Astrocyte (in vitro differentiated cells and primary cell): ENCODE measurements around the gene DIO3. TPM values are rescaled to one million over a fixed set of nuclear protein-coding genes. Genes with fewer than 3 reads are reported as not detected.

Experiments used
- DNase-seq: peaks from one replicate; pipeline ENCODE4 v3.0.0-alpha.2; 2010; ENCODE audit warnings: low read depth
- FAIRE-seq: peaks from 2 replicates; lab custom pipeline; 2011; peaks lifted over from hg19 to GRCh38; lab: Jason Lieb, UNC
- H2AFZ ChIP-seq: 2 replicates; pipeline ENCODE4 v1.6.0; 2012; ENCODE audit warnings: low read depth, low read length, inconsistent platforms
- H3K27ac ChIP-seq: 2 replicates; pipeline ENCODE4 v1.5.1; 2011; ENCODE audit warnings: low read depth, low read length, inconsistent platforms
- H3K27me3 ChIP-seq: 2 replicates; pipeline ENCODE4 v1.6.0; 2011; ENCODE audit warnings: low read length, inconsistent platforms; ENCODE audit not compliant: insufficient read depth
- H3K36me3 ChIP-seq: 2 replicates; pipeline ENCODE4 v1.5.1; 2011; ENCODE audit warnings: low read length, inconsistent platforms; ENCODE audit not compliant: insufficient read depth
- H3K4me1 ChIP-seq: 2 replicates; pipeline ENCODE4 v1.5.1; 2011; ENCODE audit warnings: low read length, inconsistent platforms; ENCODE audit not compliant: insufficient read depth
- H3K4me2 ChIP-seq: 2 replicates; pipeline ENCODE4 v1.6.0; 2012; ENCODE audit warnings: low read length, inconsistent platforms
- H3K4me3 ChIP-seq: 2 replicates; pipeline ENCODE4 v1.5.1; 2011; ENCODE audit warnings: low read depth, mild to moderate bottlenecking, low read length, inconsistent platforms; ENCODE audit not compliant: insufficient read depth
- H3K79me2 ChIP-seq: 2 replicates; pipeline ENCODE4 v1.6.0; 2012; ENCODE audit warnings: mild to moderate bottlenecking, low read length, inconsistent platforms; ENCODE audit not compliant: insufficient read depth
- H3K9ac ChIP-seq: 2 replicates; pipeline ENCODE4 v1.6.0; 2012; ENCODE audit warnings: mild to moderate bottlenecking, low read length, inconsistent platforms
- H3K9me3 ChIP-seq: 2 replicates; pipeline ENCODE4 v1.5.1; 2012; ENCODE audit warnings: low read depth, mild to moderate bottlenecking, low read length, inconsistent platforms; ENCODE audit not compliant: insufficient read depth
- H4K20me1 ChIP-seq: 2 replicates; pipeline ENCODE4 v1.6.0; 2012; ENCODE audit warnings: low read length, inconsistent platforms; ENCODE audit not compliant: insufficient read depth
- H3K27ac Mint-ChIP-seq: one replicate; pipeline ENCODE4 v1.8.0; 2021; ENCODE audit warnings: mild to moderate bottlenecking, mixed read lengths; ENCODE audit not compliant: unreplicated experiment
- H3K27me3 Mint-ChIP-seq: one replicate; pipeline ENCODE4 v1.8.0; 2021; ENCODE audit warnings: low read depth, mixed read lengths; ENCODE audit not compliant: unreplicated experiment
- H3K36me3 Mint-ChIP-seq: one replicate; pipeline ENCODE4 v1.8.0; 2021; ENCODE audit warnings: low read depth, mixed read lengths; ENCODE audit not compliant: unreplicated experiment
- H3K4me1 Mint-ChIP-seq: one replicate; pipeline ENCODE4 v1.8.0; 2021; ENCODE audit warnings: low read depth, mixed read lengths; ENCODE audit not compliant: unreplicated experiment
- H3K4me3 Mint-ChIP-seq: one replicate; pipeline ENCODE4 v1.8.0; 2021; ENCODE audit warnings: mild to moderate bottlenecking, moderate library complexity, mixed read lengths; ENCODE audit not compliant: unreplicated experiment
- H3K9me3 Mint-ChIP-seq: one replicate; pipeline ENCODE4 v1.8.0; 2021; ENCODE audit warnings: mild to moderate bottlenecking, mixed read lengths; ENCODE audit not compliant: unreplicated experiment
- CTCF ChIP-seq: IDR thresholded peaks from 2 replicates; pipeline ENCODE4 v1.5.1; 2011; ENCODE audit warnings: low read depth, mild to moderate bottlenecking, inconsistent platforms, low read length, moderate library complexity; ENCODE audit not compliant: insufficient read depth
- EZH2 ChIP-seq: IDR thresholded peaks from 2 replicates; pipeline ENCODE4 v1.6.1; 2012; ENCODE audit warnings: mild to moderate bottlenecking, low read length, inconsistent platforms; ENCODE audit not compliant: insufficient read depth
- total RNA-seq: library from RNA; stranded (reverse); gene quantifications from 2 replicates; pipeline ENCODE4 v1.2.1, GENCODE V29; 2021

Gene DIO3
- total RNA-seq, 1 donor from 2014 or later: 0.79 TPM

- H3K4me2 ChIP-seq: no peak overlapping the region
- H3K4me3 ChIP-seq: no peak overlapping the region
- peaks cover 73% of the 10 kb centered on the region for H3K27me3 Mint-ChIP-seq
- H3K36me3 ChIP-seq: no peaks in the 10 kb centered on the region
- H3K4me1 ChIP-seq: no peaks in the 10 kb centered on the region
- no peaks in the 10 kb centered on the region for H3K4me1 Mint-ChIP-seq
- peaks cover 6% of the 10 kb centered on the region for H3K9me3 Mint-ChIP-seq
- H3K9ac ChIP-seq: no peak overlapping the region
- H4K20me1 ChIP-seq: no peaks in the 10 kb centered on the region
- no peaks in the 10 kb centered on the region for H3K9me3 ChIP-seq
- no peaks in the 10 kb centered on the region for H3K79me2 ChIP-seq
- H3K27me3 ChIP-seq: no peaks in the 10 kb centered on the region
- no peaks in the 10 kb centered on the region for H3K36me3 Mint-ChIP-seq
- H3K27ac Mint-ChIP-seq: no peak overlapping the region
- no peak overlapping the region for H3K27ac ChIP-seq
- no peak overlapping the region for H3K4me3 Mint-ChIP-seq
- DNase-seq (no peak), FAIRE-seq (no peak)
- no peak for TF ChIP-seq CTCF
- TF ChIP-seq EZH2: no peak
- H2AFZ ChIP-seq: no peak overlapping the region
Observed at GRCh38 chr14:101535232-101535631, 26.1 kb upstream of the DIO3 start.

- Histone ChIP-seq H3K4me1 (no peaks in the 10 kb centered on the region), H3K36me3 (no peaks in the 10 kb centered on the region), H3K79me2 (no peaks in the 10 kb centered on the region), H3K4me3 (no peak overlapping the region), H3K9me3 (no peaks in the 10 kb centered on the region), H3K4me2 (no peak overlapping the region), H3K27me3 (no peaks in the 10 kb centered on the region), H2AFZ (no peak overlapping the region), H3K9ac (no peak overlapping the region), H3K27ac (no peak overlapping the region), H4K20me1 (no peaks in the 10 kb centered on the region)
- DNase-seq (no peak), FAIRE-seq (no peak)
- Mint-ChIP-seq H3K4me3 (no peak overlapping the region), H3K4me1 (no peaks in the 10 kb centered on the region), H3K36me3 (no peaks in the 10 kb centered on the region), H3K9me3 (peaks cover 4% of the 10 kb centered on the region), H3K27ac (no peak overlapping the region), H3K27me3 (peaks cover 69% of the 10 kb centered on the region)
- TF ChIP-seq CTCF (no peak), EZH2 (no peak)
Observed at GRCh38 chr14:101535701-101536207, 25.5 kb upstream of the DIO3 start.

GRCh38 chr14:101537286-101537685 is 24.0 kb upstream of the DIO3 start:
- Histone ChIP-seq H4K20me1 (no peaks in the 10 kb centered on the region), H3K9me3 (no peaks in the 10 kb centered on the region), H3K9ac (no peak overlapping the region), H3K4me2 (no peak overlapping the region), H3K79me2 (no peaks in the 10 kb centered on the region), H3K4me1 (no peaks in the 10 kb centered on the region), H3K27me3 (no peaks in the 10 kb centered on the region), H3K36me3 (no peaks in the 10 kb centered on the region), H2AFZ (no peak overlapping the region), H3K4me3 (no peak overlapping the region), H3K27ac (no peak overlapping the region)
- Mint-ChIP-seq H3K4me3 (no peak overlapping the region), H3K27me3 (peaks cover 66% of the 10 kb centered on the region), H3K4me1 (no peaks in the 10 kb centered on the region), H3K36me3 (no peaks in the 10 kb centered on the region), H3K27ac (no peak overlapping the region), H3K9me3 (peaks cover 2% of the 10 kb centered on the region)
- no peak for TF ChIP-seq EZH2
- TF ChIP-seq CTCF: no peak
- FAIRE-seq (no peak), DNase-seq (no peak)
